Measurements from ENCODE around the gene SH3PXD2B. TPM values are rescaled to one million over a fixed set of nuclear protein-coding genes. Genes with fewer than 3 reads are reported as not detected.
"Not testable (repeated sequence)": the region's sequence is repeated elsewhere in the genome, so short reads cannot be mapped to it uniquely, and the experiment has no call there.

SH3PXD2B gene
- total RNA-seq, 1 donor from 2014 or later = 0.17 TPM

DNA sequence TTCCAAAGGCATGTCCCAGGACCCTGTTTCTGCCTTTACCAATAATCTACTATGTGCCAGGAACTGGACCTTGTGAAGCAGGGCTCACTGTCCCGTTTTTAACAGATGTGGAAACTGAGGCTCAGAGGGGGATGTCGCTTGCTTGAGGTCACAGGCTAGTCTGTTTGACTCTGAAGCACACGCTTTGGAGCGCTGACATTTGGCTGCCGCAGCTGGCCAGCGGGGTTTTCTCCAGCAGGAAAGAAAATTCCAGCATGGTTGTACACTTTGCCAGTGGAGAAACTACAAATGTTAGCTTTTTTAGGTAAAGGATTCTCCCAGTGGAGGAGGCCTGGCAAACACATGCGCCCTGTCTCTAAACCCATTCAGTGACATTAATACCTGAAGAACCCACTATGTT, 50.5 kb downstream of the SH3PXD2B start:
- intact Hi-C loops (cut with micrococcal nuclease) = no loop called here

DNA sequence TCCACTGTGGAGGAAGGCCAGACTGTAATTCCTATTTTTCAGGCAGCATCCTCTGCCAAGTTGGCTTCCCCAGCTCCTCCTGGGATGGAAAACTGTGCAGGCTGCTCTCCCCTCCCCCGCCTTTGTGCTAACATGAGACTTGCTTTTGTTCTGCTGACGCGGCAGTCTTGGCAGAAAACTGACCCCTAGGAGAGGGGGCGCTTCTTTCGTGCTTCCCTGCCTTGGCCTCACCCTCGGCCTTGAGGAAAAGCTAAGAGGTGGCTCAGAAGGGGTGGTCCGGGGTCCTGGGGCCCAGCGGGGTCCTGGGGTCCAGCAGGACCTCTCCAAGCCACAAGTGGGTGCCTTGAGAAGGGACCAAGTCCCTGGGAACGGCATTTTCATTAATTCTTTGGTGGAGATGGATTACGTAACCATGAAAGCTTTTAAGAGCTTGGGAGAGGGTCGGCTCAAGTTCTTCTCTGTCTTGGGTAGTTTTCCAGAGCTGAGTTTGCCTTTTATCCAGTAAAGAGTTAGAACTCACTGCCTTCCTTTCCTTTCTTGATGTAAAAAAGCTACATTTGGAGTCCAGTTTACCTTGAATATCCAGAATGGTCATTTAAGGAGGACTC, 51.0 kb downstream of the SH3PXD2B start:
- intact Hi-C loops (cut with micrococcal nuclease) = no loop called here

DNA sequence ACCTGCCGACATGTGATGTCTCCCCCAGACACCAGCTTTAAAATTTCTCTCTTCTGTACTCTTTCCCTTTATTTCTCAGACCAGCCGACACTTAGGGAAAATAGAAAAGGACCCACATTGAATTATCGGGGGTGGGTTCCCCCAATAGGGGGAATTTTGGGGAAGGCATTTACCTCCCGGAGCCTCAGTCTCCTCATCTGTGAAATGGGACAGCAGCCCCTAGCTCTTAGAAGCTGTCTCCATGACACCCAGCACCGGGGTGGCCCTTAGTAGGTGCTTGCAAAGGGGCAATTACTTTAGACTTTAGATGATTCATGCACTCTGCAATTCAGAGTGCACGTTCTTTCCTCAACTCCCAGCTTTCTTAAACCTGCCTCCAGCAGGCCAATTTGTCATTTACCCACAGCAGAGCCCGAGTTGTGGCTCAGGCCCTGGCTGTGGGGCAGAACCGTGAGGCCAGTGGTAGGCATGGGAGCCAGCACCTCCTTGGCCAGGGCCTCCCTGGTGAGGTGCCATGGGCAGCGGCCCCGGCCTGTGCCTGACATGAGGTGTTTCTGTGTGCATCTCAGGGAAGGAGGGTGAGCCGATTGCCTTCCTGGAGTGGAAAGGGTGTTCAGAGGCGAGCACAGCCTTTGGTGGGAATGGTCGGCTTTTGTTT, 51.7 kb downstream of the SH3PXD2B start:
- intact Hi-C loops (cut with micrococcal nuclease) = no loop called here

GRCh38 chr5:172402031-172402430, 52.3 kb downstream of the SH3PXD2B start:
- intact Hi-C loops (cut with micrococcal nuclease) = not testable (repeated sequence)

GRCh38 chr5:172399826-172400225, 54.5 kb downstream of the SH3PXD2B start:
- intact Hi-C loops (cut with micrococcal nuclease) = no loop called here

DNA sequence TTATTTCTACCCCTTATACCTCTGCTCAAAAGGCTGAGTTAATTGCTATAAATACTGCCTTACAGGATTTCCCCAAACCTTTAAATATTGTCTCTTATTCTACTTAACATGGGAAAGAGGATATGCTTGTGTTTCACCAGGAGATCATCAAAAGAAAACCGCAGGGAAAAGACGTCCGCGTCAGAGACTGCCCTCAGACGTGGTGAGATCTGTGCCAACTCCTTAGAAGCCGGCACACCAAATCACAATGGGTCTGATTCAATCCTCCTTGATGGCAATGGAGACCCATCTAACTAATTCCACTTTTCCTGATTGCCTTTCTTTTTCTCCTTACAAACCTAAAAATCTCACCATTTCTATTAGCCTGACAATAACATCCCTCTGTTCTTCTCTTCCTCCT, 55.0 kb downstream of the SH3PXD2B start:
- intact Hi-C loops (cut with micrococcal nuclease) = no loop called here

GRCh38 chr5:172398645-172399044, 55.7 kb downstream of the SH3PXD2B start:
- intact Hi-C loops (cut with micrococcal nuclease) = not testable (repeated sequence)

DNA sequence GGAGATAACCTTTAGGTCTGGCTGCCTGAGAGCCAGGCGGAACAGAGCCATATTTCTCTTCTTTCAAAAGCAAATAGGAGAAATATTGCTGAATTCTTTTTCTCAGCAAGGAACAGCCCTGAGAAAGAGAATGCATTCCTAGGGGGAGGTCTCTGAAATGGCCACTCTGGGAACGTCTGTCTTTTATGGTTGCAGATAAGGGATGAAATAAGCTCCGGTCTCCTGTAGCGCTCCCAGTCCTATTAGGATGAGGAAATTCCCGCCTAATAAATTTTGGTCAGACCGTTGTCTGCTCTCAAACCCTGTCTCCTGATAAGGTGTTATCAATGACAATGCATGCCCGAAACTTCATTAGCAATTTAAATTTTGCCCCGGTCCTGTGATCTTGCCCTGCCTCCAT, 57.3 kb downstream of the SH3PXD2B start:
- intact Hi-C loops (cut with micrococcal nuclease) = not testable (repeated sequence)

GRCh38 chr5:172396220-172396619, 58.1 kb downstream of the SH3PXD2B start:
- intact Hi-C loops (cut with micrococcal nuclease) = no loop called here

DNA sequence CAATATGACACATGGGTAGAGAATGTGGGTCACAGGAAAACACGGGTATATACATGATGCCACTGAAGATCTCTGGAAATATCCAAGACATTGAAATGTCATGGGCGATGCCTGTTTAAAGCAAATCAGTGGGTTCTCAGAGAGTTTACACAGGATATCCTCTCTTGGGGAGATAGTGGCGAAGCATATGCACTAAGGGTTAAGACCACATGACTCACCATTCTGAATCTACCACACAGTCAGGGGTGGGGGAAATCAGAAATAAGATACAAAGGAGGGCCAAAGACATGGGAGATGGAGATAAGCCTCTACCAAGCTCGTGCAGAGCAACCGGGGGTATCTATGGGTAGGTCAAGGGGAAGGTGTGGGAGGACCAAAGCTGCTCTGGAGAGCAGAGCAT, 58.8 kb downstream of the SH3PXD2B start:
- intact Hi-C loops (cut with micrococcal nuclease) = no loop called here

GRCh38 chr5:172389578-172390112, 64.7 kb downstream of the SH3PXD2B start:
- intact Hi-C loops (cut with micrococcal nuclease) = no loop called here

GRCh38 chr5:172388246-172388733, 66.0 kb downstream of the SH3PXD2B start:
- intact Hi-C loops (cut with micrococcal nuclease) = no loop called here

DNA sequence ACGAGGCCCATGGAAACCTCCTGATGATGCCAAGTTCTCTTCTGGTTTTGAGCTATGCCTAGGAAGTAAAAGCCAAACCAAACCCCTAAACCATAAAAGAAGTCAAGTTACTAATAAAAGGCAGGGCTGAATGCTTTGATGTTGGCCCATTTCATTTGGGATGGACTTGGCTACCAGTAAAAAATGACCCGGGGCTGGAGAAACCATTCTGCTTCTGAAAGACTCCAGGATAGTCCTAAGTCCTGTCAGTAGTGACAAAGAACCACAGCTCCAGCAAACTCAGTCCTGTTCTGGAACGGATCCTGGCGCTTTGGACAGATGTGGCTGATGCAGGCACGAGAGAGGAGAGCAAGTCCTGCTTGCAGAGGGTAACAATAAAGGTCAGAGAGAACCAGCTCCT, 68.6 kb downstream of the SH3PXD2B start:
- intact Hi-C loops (cut with micrococcal nuclease) = no loop called here

DNA sequence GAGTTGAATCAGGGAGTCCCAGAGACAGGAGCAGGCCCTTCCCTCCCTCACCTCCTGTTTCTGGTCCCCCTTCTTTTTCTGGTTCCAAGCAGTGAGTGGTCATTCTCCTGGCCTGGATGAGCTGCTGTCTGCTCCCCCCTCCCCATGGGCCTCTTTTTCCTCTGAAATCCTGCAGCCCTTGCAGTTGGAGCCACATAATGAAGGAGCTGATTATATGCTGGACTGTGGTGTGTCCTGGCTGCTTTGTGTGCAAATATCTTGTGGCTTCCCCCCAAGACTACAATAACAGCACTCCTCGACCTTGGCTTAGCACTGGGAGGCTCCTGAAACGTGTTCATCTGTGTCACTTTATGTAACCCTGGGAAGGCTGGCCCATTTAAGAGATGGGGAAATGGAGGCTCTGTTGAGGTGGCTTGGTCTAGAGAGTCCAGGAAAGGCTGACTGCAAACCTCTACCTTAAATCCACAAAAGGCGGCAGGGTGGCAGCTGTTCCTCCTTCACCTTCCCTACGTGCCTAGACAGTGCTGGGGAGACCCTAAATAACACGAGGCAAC, 69.2 kb downstream of the SH3PXD2B start:
- intact Hi-C loops (cut with micrococcal nuclease) = no loop called here

DNA sequence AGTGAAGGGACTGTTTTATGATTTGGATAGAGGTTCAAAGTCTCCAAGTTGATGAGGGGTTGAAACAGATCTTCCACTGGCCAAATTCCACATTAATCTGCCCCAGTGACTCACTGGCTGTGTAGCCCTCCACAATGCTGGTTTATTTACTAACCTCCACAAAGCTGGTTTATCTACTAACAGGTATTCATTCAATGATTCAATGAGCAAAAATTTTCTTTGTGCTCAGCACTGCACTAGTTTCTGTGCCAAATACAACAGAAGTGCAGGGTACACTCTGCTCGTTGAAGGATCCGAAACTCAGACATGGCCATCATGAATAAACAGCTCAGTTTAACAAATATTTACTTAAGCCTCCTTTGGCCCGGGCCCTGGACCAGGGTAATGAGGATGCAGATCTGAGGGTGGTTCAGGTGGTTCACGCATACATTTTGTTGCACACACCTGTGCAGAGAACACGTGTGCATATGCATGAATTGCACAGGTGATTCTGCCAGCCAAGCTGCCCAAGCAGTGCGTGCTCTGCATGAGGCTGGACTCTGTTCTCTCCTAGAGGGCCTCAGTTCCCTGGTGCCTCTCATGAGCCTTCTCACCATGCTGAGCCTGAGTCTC, 71.0 kb downstream of the SH3PXD2B start:
- intact Hi-C loops (cut with micrococcal nuclease) = no loop called here

- intact Hi-C loops (cut with micrococcal nuclease) = no loop called here
Measured at GRCh38 chr5:172380987-172381643, 73.2 kb downstream of the SH3PXD2B start.

GRCh38 chr5:172380301-172380986, 73.9 kb downstream of the SH3PXD2B start:
- intact Hi-C loops (cut with micrococcal nuclease) = no loop called here

- intact Hi-C loops (cut with micrococcal nuclease) = no loop called here
Measured at GRCh38 chr5:172379481-172379880, 74.8 kb downstream of the SH3PXD2B start.

GRCh38 chr5:172377856-172378255, 76.5 kb downstream of the SH3PXD2B start:
- intact Hi-C loops (cut with micrococcal nuclease) = no loop called here

DNA sequence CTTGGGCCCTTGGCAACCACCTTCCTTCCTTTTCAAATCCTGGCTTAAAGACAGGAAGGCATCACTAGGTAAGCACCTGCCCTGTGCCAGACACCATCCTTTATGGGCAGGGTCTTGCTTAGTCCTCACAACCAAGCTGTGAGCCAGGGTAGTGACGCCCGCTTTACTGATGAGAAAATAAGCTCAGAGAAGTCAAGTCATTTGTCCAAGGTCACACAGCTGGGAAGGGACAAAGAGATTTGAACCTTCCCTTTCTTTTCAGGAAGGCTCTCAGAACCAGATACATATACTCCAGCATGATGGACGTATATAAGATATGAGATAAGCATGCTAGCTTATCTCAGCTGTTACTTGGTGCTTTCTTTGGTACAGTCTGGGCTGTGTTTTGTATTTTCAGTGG, 76.9 kb downstream of the SH3PXD2B start:
- intact Hi-C loops (cut with micrococcal nuclease) = no loop called here

DNA sequence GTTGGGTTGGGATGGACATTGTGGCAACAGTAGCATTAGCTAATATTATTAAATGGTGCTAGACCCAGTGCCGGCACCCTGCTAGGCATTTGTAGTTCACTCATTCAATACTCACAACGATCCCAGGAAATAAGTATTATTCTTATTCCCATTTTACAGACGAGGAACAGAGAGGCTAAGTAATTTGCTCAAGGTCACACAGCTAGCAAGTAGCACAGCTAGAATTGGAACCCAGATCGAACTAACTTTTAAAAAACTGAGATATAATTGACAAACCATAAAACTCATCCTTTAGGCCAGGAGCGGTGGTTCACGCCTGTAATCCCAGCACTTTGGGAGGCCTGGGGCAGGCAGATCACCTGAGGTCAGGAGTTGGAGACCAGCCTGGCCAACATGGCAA, 79.5 kb downstream of the SH3PXD2B start:
- intact Hi-C loops (cut with micrococcal nuclease) = no loop called here

All from T-helper 1 cell treated with Interleukin-12 subunit alpha and Interleukin-12 subunit beta and Interleukin-4 antibody, amounts not matched to agents 30 ng/mL and 1 ng/mL, for 36 hours (primary cell).